Lower lobe of right lung (tissue), 2 donors: Measurements from ENCODE around the gene ZNF324B. TPM values are rescaled to one million over a fixed set of nuclear protein-coding genes. Genes with fewer than 3 reads are reported as not detected.

Experiments
- ATAC-seq, 2 donors: fragments of 200-7000 bp; cut with Tn5 transposase; one replicate each; pipeline ENCODE4 v1.9.1; 2020 to 2022; ENCODE audit warnings: mild to moderate bottlenecking in 2 of 2, moderate library complexity in 2 of 2
- DNase-seq: peaks from one replicate; pipeline ENCODE4 v3.0.0-alpha.2; 2020
- H3K27ac ChIP-seq: fragments of 200-600 bp; one replicate; pipeline ENCODE4 v1.8.0; 2022
- H3K27me3 ChIP-seq: fragments of 200-600 bp; one replicate; pipeline ENCODE4 v1.8.0; 2022; ENCODE audit warnings: low read depth
- H3K36me3 ChIP-seq: fragments of 200-600 bp; one replicate; pipeline ENCODE4 v1.8.0; 2022; ENCODE audit warnings: mild to moderate bottlenecking
- H3K4me1 ChIP-seq: fragments of 200-600 bp; one replicate; pipeline ENCODE4 v1.8.0; 2022
- H3K4me3 ChIP-seq: fragments of 200-600 bp; one replicate; pipeline ENCODE4 v1.8.0; 2022; ENCODE audit warnings: mild to moderate bottlenecking
- H3K9me3 ChIP-seq: fragments of 200-600 bp; one replicate; pipeline ENCODE4 v1.8.0; 2022
- intact Hi-C: fragments of 100-400 bp; cut with DNase I; formaldehyde crosslinking; loops from one replicate; pipeline ENCODE4 v1.11.0; 2022
- total RNA-seq: library from RNA; stranded (reverse); fragmentation: NEBNext Ultra II Directional; extraction: Animal tissue kit (Norgen Biotek cat#: 25700); gene quantifications from one replicate; pipeline ENCODE4 v1.2.1, GENCODE V29; 2021
- TF ChIP-seq, protein P1 (sequence below): fragments of 200-600 bp; IDR thresholded peaks from one replicate; pipeline ENCODE4 v1.8.0; 2022; ENCODE audit warnings: antibody characterized with exemption, mild to moderate bottlenecking
- donor health status: DM: no; HTN: yes; CAD: no; lungs with severe emphysema.

The ZNF324B gene
- total RNA-seq, 1 donor from 2014 or later: 8.3 TPM

DNA sequence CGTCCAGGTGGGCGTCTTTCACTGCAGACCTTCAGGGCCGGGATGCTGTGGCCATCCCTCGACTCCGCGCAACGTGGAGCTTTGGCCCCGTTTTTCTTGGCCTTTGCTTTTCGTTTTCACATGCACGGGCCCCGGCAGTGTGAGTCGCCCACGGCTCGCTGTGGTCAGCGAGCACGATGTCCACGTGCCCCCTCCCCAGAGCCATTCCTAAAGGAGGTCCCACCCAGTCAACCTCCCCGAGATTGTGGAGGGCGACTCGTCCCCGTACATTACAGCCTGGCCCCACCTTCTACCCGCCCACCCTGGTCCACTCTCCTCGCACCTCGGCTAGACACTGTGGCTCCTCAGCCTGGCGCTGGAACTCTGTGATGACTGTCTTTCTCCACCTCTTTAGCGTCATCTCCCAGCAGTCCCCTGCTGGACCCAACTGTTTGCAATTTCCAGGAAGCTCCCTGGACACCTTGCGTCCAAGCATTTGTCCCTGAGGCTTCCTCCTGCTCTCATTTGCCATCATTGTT is 25.1 kb downstream of the ZNF324B start:
- peak overlapping the region; percentile 86 for H3K27ac ChIP-seq
- DNase-seq (no peak), ATAC-seq (peak in 1 of 2 donors; percentile 0)
- TF ChIP-seq, protein P1, sequence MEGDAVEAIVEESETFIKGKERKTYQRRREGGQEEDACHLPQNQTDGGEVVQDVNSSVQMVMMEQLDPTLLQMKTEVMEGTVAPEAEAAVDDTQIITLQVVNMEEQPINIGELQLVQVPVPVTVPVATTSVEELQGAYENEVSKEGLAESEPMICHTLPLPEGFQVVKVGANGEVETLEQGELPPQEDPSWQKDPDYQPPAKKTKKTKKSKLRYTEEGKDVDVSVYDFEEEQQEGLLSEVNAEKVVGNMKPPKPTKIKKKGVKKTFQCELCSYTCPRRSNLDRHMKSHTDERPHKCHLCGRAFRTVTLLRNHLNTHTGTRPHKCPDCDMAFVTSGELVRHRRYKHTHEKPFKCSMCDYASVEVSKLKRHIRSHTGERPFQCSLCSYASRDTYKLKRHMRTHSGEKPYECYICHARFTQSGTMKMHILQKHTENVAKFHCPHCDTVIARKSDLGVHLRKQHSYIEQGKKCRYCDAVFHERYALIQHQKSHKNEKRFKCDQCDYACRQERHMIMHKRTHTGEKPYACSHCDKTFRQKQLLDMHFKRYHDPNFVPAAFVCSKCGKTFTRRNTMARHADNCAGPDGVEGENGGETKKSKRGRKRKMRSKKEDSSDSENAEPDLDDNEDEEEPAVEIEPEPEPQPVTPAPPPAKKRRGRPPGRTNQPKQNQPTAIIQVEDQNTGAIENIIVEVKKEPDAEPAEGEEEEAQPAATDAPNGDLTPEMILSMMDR: no peak
- H3K36me3 ChIP-seq: peaks cover 45% of the 10 kb centered on the region
- no peaks in the 10 kb centered on the region for H3K9me3 ChIP-seq
- peaks cover 19% of the 10 kb centered on the region for H3K4me1 ChIP-seq
- H3K27me3 ChIP-seq: no peaks in the 10 kb centered on the region
- peak overlapping the region; percentile 86 for H3K4me3 ChIP-seq
- intact Hi-C loops: no loop called here

DNA sequence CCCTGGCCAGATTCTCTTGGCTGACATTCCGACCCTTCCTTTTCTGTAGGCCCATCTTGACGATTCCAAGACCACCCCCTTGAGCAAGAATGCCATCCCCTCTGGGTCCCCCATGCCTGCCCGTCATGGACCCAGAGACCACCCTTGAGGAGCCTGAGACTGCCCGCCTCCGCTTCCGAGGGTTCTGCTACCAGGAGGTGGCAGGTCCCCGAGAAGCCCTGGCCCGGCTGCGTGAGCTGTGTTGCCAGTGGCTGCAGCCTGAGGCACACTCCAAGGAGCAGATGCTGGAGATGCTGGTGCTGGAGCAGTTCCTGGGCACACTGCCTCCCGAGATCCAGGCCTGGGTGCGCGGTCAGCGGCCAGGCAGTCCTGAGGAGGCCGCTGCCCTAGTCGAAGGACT is 25.7 kb downstream of the ZNF324B start:
- Histone ChIP-seq H3K36me3 (peaks cover 39% of the 10 kb centered on the region), H3K4me1 (peaks cover 19% of the 10 kb centered on the region), H3K9me3 (no peaks in the 10 kb centered on the region), H3K27ac (peak overlapping the region; percentile 86), H3K27me3 (no peaks in the 10 kb centered on the region), H3K4me3 (peak overlapping the region; percentile 86)
- TF ChIP-seq, protein P1: no peak
- DNase-seq (no peak), ATAC-seq (no peak)
- intact Hi-C loops: no loop called here

- peaks cover 19% of the 10 kb centered on the region for H3K4me1 ChIP-seq
- H3K27me3 ChIP-seq: no peaks in the 10 kb centered on the region
- H3K27ac ChIP-seq: no peak overlapping the region
- TF ChIP-seq, protein P1: no peak
- DNase-seq (no peak), ATAC-seq (no peak)
- peaks cover 32% of the 10 kb centered on the region for H3K36me3 ChIP-seq
- no peaks in the 10 kb centered on the region for H3K9me3 ChIP-seq
- no peak overlapping the region for H3K4me3 ChIP-seq
- intact Hi-C loops: no loop called here
Observed at GRCh38 chr19:58477871-58478270, 26.4 kb downstream of the ZNF324B start.

DNA sequence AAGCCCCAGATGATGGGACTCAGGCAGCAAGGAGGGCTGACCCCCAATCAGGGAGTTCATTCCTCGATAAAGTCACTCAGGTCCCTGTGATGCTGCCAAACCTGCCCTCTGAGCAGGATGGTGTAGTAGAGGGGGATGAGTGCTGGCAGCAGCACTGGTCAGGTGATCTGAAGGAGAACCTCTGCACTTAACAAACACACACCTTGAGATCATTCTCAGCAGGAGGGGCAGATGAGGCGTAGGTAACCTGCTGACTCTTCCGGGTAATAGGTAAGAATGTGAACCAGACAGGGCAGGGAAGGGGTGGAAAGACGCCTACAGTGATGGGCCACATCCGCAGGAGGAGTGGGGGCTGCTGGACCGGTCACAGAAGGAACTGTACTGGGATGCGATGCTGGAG is 27.9 kb downstream of the ZNF324B start:
- DNase-seq: no peak
- H3K27ac ChIP-seq: no peak overlapping the region
- TF ChIP-seq, protein P1: no peak
- intact Hi-C loops: no loop called here
- peaks cover 29% of the 10 kb centered on the region for H3K36me3 ChIP-seq
- no peaks in the 10 kb centered on the region for H3K27me3 ChIP-seq
- no peak for ATAC-seq
- H3K4me1 ChIP-seq: peaks cover 19% of the 10 kb centered on the region
- no peak overlapping the region for H3K4me3 ChIP-seq
- H3K9me3 ChIP-seq: no peaks in the 10 kb centered on the region

DNA sequence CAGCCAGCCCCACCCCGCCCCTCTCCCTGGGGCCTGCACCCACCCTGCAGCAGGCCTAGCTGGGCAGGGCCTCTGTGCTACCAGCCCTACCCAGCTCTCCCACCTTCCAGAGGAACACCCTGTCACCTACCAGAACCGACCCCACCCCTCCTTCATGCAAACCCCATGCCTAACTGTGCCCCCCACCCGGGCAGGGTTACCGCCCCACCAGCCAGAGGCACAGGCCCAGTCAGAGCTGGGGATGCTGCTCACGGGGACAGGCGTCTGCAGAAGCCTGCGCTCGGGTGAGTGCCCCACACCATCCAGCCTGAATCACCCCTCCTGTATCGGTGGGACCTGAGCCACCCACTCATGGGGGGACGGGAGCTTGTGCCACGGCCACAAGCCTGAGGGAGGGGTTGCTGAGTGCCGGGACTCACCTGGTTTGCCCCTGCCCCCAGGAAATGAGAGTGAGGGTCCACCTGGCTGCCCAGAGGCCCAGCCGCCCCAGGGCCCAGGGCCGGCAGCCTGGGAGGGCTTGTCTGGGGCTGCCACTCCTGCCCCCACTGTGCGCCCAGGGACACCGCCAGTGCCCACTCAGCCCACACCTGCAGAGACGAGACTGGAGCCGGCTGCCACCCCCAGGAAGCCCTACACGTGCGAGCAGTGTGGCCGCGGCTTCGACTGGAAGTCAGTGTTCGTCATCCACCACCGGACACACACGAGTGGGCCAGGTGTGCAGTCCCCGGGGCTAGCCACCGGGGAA is 28.5 kb downstream of the ZNF324B start:
- peaks cover 29% of the 10 kb centered on the region for H3K36me3 ChIP-seq
- TF ChIP-seq, protein P1: no peak
- no peaks in the 10 kb centered on the region for H3K9me3 ChIP-seq
- intact Hi-C loops: no loop called here
- DNase-seq (no peak), ATAC-seq (no peak)
- no peak overlapping the region for H3K4me3 ChIP-seq
- H3K27me3 ChIP-seq: no peaks in the 10 kb centered on the region
- peaks cover 16% of the 10 kb centered on the region for H3K4me1 ChIP-seq
- no peak overlapping the region for H3K27ac ChIP-seq
